ENCODE measurements around the gene ANKRD13C.

ANKRD13C gene

DNA sequence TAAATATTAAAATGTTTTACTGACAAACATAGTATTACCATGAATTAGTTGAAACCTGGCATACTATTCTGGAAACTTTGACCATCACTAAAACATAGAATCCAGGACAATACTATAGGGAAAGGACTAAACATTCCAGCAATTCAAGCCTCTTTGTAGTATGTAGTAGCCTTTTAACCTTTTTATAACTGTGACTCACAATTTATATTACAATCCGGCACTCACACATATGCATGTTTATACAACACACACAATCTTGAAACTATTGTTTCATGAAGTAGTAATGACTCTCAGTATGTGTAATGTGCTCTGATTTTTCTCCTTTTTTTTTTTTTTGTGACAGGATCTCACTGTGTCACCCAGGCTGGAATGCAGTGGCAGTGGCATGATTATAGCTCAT is 64.3 kb downstream of the ANKRD13C start:
- DNase-seq, result no peak

GRCh38 chr1:70288166-70288565 is 66.4 kb downstream of the ANKRD13C start:
- no peak for DNase-seq

DNA sequence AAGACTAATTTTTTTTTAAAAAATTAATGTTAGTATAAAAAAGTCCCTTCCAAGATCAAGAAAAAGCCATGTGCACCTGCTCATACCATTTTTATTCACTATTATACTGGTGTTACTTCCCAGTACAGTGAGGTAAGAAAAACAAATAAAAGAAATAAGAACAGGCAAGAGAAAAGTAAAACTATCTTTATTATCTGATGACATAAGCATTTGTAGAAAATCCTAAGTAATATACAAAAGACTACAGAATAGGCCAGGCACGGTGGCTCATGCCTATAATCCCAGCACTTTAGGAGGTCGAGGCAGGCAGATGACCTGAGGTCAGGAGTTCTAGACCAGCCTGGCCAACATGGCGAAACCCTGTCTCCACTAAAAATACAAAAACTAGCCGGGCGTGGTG is 68.1 kb downstream of the ANKRD13C start:
- no peak for DNase-seq

- DNase-seq, result no peak
These were observed 70.2 kb downstream of the ANKRD13C start for GRCh38 chr1:70284366-70284765.

GRCh38 chr1:70278710-70279109 is 75.8 kb downstream of the ANKRD13C start:
- DNase-seq, result no peak

- no peak for DNase-seq
These were observed 76.6 kb downstream of the ANKRD13C start for GRCh38 chr1:70277875-70278274.

DNA sequence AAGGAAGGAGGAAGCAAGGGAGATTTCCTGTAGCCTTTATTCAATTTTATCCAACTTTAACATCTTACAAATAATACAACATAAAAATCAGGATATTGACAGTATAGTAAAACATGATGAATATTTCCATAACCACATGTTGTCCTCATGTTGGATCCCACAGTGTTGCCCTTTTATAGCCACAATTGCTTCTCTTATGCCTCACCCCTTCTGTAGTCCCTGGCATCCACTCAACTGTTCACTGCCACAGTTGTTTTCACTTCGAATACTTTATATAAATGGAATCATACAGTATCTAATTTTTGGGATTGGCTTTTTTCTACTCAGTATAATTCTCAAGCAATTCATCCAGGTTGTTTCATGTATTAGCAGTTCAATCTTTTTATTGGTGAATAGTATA is 88.6 kb downstream of the ANKRD13C start:
- DNase-seq, result no peak

DNA sequence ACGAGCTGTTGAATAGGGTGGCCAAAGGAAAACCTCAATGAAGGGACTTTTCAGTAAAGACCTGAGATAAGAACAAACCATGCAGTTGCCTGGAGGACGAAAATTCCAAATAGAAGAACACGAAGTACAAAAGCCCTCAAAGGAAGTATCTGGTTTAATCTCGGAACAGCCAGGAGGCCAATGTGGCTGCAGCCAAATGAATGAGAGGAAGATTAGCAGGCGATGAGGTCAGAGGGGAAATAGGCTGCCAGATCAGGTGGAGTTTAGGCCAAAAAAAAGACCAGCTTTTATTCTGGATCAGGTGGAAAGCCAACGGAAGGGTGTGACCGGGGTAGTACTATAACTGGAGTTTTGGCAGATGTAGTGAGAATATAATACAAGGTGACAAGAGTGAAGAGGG is 89.7 kb downstream of the ANKRD13C start:
- DNase-seq, result no peak

- DNase-seq, result no peak
These were observed 97.9 kb downstream of the ANKRD13C start for GRCh38 chr1:70256664-70257063.

DNA sequence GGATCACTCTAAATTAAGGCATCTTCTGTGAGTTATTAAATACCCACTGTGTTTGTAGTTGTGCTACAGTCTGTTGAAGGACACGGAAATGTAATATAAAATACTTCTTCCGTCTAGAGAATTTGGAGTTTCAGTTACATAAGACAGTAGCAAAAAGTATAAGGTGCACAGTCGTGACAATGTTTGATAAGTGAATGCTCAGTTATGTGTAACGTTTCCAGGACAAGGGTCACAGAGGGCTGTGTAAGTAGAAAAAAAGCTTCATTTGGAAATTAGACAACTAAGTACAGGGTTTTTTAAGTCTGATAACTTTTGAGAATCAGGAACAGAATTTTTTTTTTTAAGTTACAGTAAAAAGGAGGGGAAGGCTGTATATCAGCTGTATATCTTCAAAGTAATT is 105.8 kb downstream of the ANKRD13C start:
- no peak for DNase-seq

DNA sequence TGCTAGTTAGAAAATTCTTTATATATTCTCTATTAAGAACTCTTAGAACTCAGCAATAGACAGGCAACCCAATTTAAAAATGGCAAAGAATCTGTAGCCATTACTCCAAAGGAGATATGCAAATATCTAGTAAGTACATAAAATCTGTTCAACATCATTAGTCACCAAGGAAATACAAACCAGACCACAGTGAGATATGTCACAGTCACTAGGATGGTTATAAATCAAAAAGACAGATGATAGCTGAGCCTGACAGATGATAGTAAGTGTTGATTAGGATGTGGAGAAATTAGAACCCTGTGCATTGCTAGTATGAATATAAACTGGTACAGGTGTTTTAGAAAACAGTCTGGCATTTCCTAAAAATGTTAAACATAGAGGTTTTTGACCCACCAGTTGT is 106.8 kb downstream of the ANKRD13C start:
- no peak for DNase-seq

- DNase-seq, result no peak
These were observed 107.4 kb downstream of the ANKRD13C start for GRCh38 chr1:70247122-70247521.

GRCh38 chr1:70239940-70240339 is 114.6 kb downstream of the ANKRD13C start:
- no peak for DNase-seq

- DNase-seq, result no peak
These were observed 119.8 kb downstream of the ANKRD13C start for GRCh38 chr1:70234733-70235132.

GRCh38 chr1:70231475-70231874 is 123.0 kb downstream of the ANKRD13C start:
- DNase-seq, result no peak

GRCh38 chr1:70228670-70229069 is 125.9 kb downstream of the ANKRD13C start:
- DNase-seq, result no peak

GRCh38 chr1:70227439-70227838 is 127.1 kb downstream of the ANKRD13C start:
- peak; percentile 39 to 41 for DNase-seq

GRCh38 chr1:70224954-70225353 is 129.6 kb downstream of the ANKRD13C start:
- no peak for DNase-seq

- DNase-seq, result no peak
These were observed 131.7 kb downstream of the ANKRD13C start for GRCh38 chr1:70222716-70223235.

DNA sequence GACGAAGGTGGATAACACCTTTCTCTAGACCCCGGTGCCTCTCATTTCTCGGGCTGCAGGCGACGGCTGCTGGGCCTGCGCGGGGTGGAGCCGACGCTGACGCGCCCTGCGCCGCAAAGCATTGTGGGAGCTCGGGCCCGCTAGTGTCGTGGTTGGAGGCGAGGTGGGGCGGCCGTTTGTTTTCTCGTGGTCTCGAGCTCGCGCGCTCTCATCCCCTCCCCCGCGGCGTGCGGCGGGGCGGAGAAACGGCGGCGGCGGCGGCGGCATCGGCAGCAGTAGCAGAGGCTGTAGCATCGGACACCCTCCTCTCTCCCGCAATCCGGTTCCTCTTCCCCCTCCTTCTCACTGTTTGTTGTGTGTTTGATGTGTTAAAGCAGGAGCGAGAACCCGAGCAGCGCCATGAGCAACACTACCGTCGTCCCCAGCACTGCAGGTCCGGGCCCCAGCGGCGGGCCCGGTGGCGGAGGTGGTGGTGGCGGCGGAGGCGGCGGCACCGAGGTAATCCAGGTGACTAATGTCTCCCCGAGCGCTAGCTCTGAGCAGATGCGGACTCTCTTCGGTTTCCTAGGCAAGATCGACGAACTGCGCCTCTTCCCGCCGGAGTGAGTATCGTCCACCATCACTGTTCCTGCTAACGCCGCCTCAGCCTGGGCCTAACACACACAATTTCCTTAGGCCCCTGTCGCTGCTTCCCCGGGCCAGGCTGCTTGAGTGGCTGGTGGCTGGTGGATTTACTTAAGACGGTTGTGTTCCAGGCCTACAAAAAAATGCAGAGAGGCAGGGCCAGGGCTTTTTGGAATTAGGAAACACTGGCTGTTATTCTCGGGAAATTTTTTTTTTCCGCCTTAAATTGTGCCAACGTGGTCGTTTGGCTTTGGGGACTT is 133.0 kb downstream of the ANKRD13C start, which contains the start of gene SRSF11:
Gene SRSF11, plus strand, starts transcription at position 143 of the 884 bp plus-strand sequence. Its CDS starts 257 bp downstream, at position 400.
- DNase-seq, result peak; percentile 92 to 93

- no peak for DNase-seq
These were observed 133.8 kb downstream of the ANKRD13C start for GRCh38 chr1:70220517-70221237.

- peak; percentile 80 to 81 for DNase-seq
These were observed 134.5 kb downstream of the ANKRD13C start for GRCh38 chr1:70220015-70220414.

GRCh38 chr1:70211541-70211940 is 143.0 kb downstream of the ANKRD13C start:
- DNase-seq, result no peak

- no peak for DNase-seq
These were observed 143.7 kb downstream of the ANKRD13C start for GRCh38 chr1:70210820-70211219.
